Naive thymus-derived CD4-positive, alpha-beta T cell (primary cell): ENCODE data around the gene CTNNAL1. TPM values are rescaled to one million over a fixed set of nuclear protein-coding genes. Genes with fewer than 3 reads are reported as not detected.

Experiments
- ATAC-seq: fragments of 150-1000 bp; cut with Tn5 transposase; 2 replicates; pipeline ENCODE4 v1.10.0; 2021; ENCODE audit warnings: mild to moderate bottlenecking, moderate library complexity
- CTCF ChIA-PET: fragments of 350-600 bp; sonication (Branson Sonifier 250); formaldehyde crosslinking; loops from one replicate; lab custom pipeline; 2021; ENCODE audit warnings: antibody characterized with exemption; lab: Charles Lee
- POLR2A ChIA-PET: fragments of 350-600 bp; sonication (Branson Sonifier 250); formaldehyde crosslinking; loops from one replicate; lab custom pipeline; 2021; ENCODE audit warnings: antibody characterized with exemption, inconsistent platforms; lab: Charles Lee
- DNase-seq, 9 donors: peaks; one replicate each; pipeline versions ENCODE4 v3.0.0 to v3.0.0-alpha.2; 2020 to 2022; ENCODE audit warnings: mixed read lengths in 1 of 9
- H3K27ac ChIP-seq: one replicate; pipeline ENCODE4 v1.7.0; 2013; ENCODE audit warnings: mild to moderate bottlenecking, low read depth, low read length, moderate library complexity
- H3K27me3 ChIP-seq, 2 donors: one replicate each; pipeline ENCODE4 v1.7.0; 2013; ENCODE audit warnings: low read length in 2 of 2, mild to moderate bottlenecking in 2 of 2, moderate library complexity in 2 of 2; ENCODE audit not compliant: control insufficient read depth in 2 of 2, insufficient read depth in 2 of 2
- H3K36me3 ChIP-seq, 3 experiments: 1 replicate in 2 of 3; 2 replicates in 1 of 3; pipeline ENCODE4 v1.7.0; 2013; ENCODE audit warnings: low read length in 3 of 3, mild to moderate bottlenecking in 3 of 3, moderate library complexity in 1 of 3; ENCODE audit not compliant: insufficient read depth in 3 of 3, control insufficient read depth in 2 of 3
- H3K4me1 ChIP-seq, 2 donors: one replicate each; pipeline ENCODE4 v1.7.0; 2013; ENCODE audit warnings: low read length in 2 of 2, mild to moderate bottlenecking in 2 of 2, moderate library complexity in 1 of 2; ENCODE audit not compliant: control insufficient read depth in 2 of 2, insufficient read depth in 2 of 2
- H3K4me3 ChIP-seq: 2 replicates; pipeline ENCODE4 v1.7.0; 2013; ENCODE audit warnings: mild to moderate bottlenecking, low read length
- H3K9me3 ChIP-seq, 3 experiments: 1 replicate in 2 of 3; 2 replicates in 1 of 3; pipeline ENCODE4 v1.7.0; 2013; ENCODE audit warnings: low read length in 3 of 3; ENCODE audit not compliant: control insufficient read depth in 2 of 3
- H3K27ac Mint-ChIP-seq, 9 donors: one replicate each; pipeline ENCODE4 v1.8.0; 2020 to 2022; ENCODE audit warnings: mixed read lengths in 9 of 9, mild to moderate bottlenecking in 8 of 9, moderate library complexity in 5 of 9, inconsistent platforms in 2 of 9
- H3K27me3 Mint-ChIP-seq, 5 donors: one replicate each; pipeline ENCODE4 v1.8.0; 2021 to 2022; ENCODE audit warnings: mixed read lengths in 5 of 5, mild to moderate bottlenecking in 1 of 5
- H3K36me3 Mint-ChIP-seq, 5 donors: one replicate each; pipeline ENCODE4 v1.8.0; 2020 to 2022; ENCODE audit warnings: mixed read lengths in 5 of 5, mild to moderate bottlenecking in 3 of 5, inconsistent platforms in 1 of 5
- H3K4me1 Mint-ChIP-seq, 7 donors: one replicate each; pipeline ENCODE4 v1.8.0; 2020 to 2022; ENCODE audit warnings: mixed read lengths in 7 of 7, mild to moderate bottlenecking in 3 of 7, inconsistent platforms in 1 of 7
- H3K4me3 Mint-ChIP-seq, 10 donors: one replicate each; pipeline ENCODE4 v1.8.0; 2020 to 2022; ENCODE audit warnings: mild to moderate bottlenecking in 10 of 10, mixed read lengths in 10 of 10, moderate library complexity in 6 of 10, inconsistent platforms in 2 of 10
- H3K9me3 Mint-ChIP-seq, 11 donors: one replicate each; pipeline ENCODE4 v1.8.0; 2020 to 2022; ENCODE audit warnings: mixed read lengths in 11 of 11, mild to moderate bottlenecking in 4 of 11, inconsistent platforms in 1 of 11, moderate library complexity in 1 of 11
- intact Hi-C, 2 donors: fragments of 100-400 bp; cut with micrococcal nuclease; formaldehyde crosslinking; loops; one replicate each; pipeline ENCODE4 v1.15.1; 2023
- polyA plus RNA-seq, 2 donors: library from polyadenylated mRNA; unstranded; fragments of 300-500 nt; fragmentation: Illumina TruSeq; gene quantifications; one replicate each; pipeline ENCODE4 v1.2.3, GENCODE V29; 2021
- total RNA-seq, 6 experiments: library from RNA in 5 of 6; stranded (reverse) in 5 of 6; gene quantifications; 1 replicate in 5 of 6; 2 replicates in 1 of 6; pipeline ENCODE4 v1.2.3 and lab custom pipeline; 2021 to 2026

The CTNNAL1 gene
- total and polyA plus RNA-seq, 7 experiments from 2014 or later = 0.77 to 9.9 (median 1.1) TPM

DNA sequence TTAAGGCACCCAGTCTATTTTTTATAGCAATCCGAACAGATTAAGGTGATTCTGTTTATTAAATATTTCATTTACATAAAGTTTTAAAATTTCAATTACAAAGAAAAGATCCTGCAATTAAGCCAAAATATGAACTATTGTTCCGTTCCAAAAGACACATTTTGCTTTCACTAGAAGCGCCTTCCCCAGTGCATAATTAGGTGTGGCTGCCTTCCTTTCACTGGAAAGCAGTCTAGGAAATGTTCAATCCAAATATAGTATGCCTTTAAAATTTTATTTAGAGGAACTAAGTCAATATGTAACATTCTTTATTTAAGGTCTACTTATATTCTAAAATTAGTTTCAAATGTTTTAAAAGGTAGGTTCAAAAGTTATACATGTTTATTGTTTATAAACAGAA lies 7.6 kb downstream of the CTNNAL1 start:
- no peak for ATAC-seq
- Mint-ChIP-seq H3K4me1 (peaks cover 0 to 9% (median 6%) of the 10 kb centered on the region in 7 donors), H3K27me3 (peaks cover 4 to 10% (median 4%) of the 10 kb centered on the region in 5 donors), H3K4me3 (no peak overlapping the region), H3K36me3 (peaks cover 7 to 14% (median 11%) of the 10 kb centered on the region in 5 donors), H3K9me3 (peaks cover 0 to 21% (median 12%) of the 10 kb centered on the region in 11 donors), H3K27ac (no peak overlapping the region)
- Histone ChIP-seq H3K4me1 (no peaks in the 10 kb centered on the region), H3K36me3 (no peaks in the 10 kb centered on the region), H3K27ac (no peak overlapping the region), H3K4me3 (no peak overlapping the region), H3K27me3 (no peaks in the 10 kb centered on the region), H3K9me3 (peaks cover 0 to 6% (median 0%) of the 10 kb centered on the region in 3 experiments)
- DNase-seq = no peak
- intact Hi-C loops = no loop called here
- ChIA-PET POLR2A (interaction anchor here (1.7 kb wide), 1 partner anchor 9 kb away, joined by 4 read pairs; no protein-coding TSS in a partner anchor), CTCF (no interaction called here)

DNA sequence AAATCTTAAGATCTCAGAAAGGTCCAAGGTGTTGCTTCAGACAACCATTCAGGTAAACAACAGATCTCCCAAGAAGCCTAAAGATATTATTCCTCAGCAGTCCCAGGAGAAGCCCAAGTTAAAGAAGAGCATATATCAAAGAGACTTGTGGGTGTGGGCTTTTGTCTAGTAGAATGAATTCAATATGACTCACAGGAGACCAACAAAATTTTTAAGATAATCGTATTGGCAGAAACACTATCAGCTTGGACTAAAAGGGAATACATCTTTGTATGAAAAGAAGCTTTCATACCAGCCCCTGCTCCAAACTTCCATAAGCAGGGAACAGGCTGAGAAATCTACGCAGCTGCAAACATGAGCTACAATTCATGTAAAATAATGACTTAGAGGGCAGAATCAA lies 10.2 kb downstream of the CTNNAL1 start:
- Mint-ChIP-seq H3K36me3 (peaks cover 7 to 14% (median 11%) of the 10 kb centered on the region in 5 donors), H3K27me3 (peaks cover 0 to 5% (median 4%) of the 10 kb centered on the region in 5 donors), H3K4me3 (no peak overlapping the region), H3K27ac (no peak overlapping the region), H3K4me1 (peaks cover 0 to 13% (median 9%) of the 10 kb centered on the region in 7 donors), H3K9me3 (peaks cover 0 to 21% (median 12%) of the 10 kb centered on the region in 11 donors)
- POLR2A ChIA-PET = no interaction called here
- CTCF ChIA-PET = no interaction called here
- no peak overlapping the region for H3K4me3 ChIP-seq
- DNase-seq (no peak), ATAC-seq (no peak)
- H3K4me1 ChIP-seq = no peaks in the 10 kb centered on the region
- peaks cover 0 to 6% (median 0%) of the 10 kb centered on the region in 3 experiments for H3K9me3 ChIP-seq
- no peaks in the 10 kb centered on the region for H3K36me3 ChIP-seq
- intact Hi-C loops = no loop called here
- H3K27me3 ChIP-seq = no peaks in the 10 kb centered on the region
- no peak overlapping the region for H3K27ac ChIP-seq

DNA sequence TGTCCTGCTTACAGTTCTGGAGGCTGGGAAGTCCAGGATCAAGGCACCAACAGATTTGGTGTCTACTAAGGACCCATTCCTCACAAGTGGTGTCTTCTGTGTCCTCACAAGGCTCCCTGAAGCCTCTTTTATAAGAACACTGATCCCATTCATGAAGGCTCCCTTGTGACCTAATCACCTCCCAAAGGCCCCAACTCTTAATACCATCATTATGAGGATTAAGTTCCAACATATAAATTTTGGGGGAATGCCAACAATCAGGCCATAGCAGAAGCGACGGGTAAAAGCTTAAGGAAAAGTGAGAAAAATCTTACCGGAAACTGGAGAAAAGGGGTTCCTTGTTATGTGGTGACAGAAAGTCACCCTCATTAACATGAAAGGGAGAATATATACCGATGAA lies 11.2 kb downstream of the CTNNAL1 start:
- Mint-ChIP-seq H3K4me1 (peaks cover 0 to 13% (median 9%) of the 10 kb centered on the region in 7 donors), H3K4me3 (no peak overlapping the region), H3K27ac (no peak overlapping the region), H3K9me3 (peaks cover 0 to 21% (median 12%) of the 10 kb centered on the region in 11 donors), H3K36me3 (peaks cover 7 to 14% (median 11%) of the 10 kb centered on the region in 5 donors), H3K27me3 (peaks cover 0 to 5% (median 4%) of the 10 kb centered on the region in 5 donors)
- Histone ChIP-seq H3K27ac (no peak overlapping the region), H3K4me3 (no peak overlapping the region), H3K27me3 (no peaks in the 10 kb centered on the region), H3K9me3 (peaks cover 0 to 6% (median 0%) of the 10 kb centered on the region in 3 experiments), H3K36me3 (no peaks in the 10 kb centered on the region), H3K4me1 (no peaks in the 10 kb centered on the region)
- ChIA-PET CTCF (no interaction called here), POLR2A (no interaction called here)
- intact Hi-C loops = no loop called here
- ATAC-seq (no peak), DNase-seq (no peak)

DNA sequence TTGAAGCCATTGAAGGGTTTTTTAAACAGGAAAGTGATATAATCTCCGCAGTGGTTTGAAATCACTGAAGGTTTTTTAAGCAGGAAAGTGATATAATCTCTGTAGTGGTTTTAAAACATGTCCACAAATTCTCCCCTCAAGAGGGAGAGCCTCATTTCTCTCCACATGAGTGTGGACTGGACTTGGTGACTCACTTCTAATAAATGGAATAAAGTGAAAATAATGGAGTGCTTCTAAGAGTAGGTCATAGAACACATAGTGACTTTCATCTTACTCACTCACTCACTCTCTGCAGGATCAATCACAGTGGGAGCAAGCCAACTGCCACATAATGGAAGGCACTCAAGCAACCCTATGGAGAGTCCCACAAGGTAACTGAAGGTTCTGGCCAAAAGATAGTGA lies 12.0 kb downstream of the CTNNAL1 start:
- Histone ChIP-seq H3K27me3 (no peaks in the 10 kb centered on the region), H3K36me3 (no peaks in the 10 kb centered on the region), H3K4me3 (no peak overlapping the region), H3K9me3 (peaks cover 0 to 6% (median 0%) of the 10 kb centered on the region in 3 experiments), H3K4me1 (no peaks in the 10 kb centered on the region), H3K27ac (no peak overlapping the region)
- DNase-seq = no peak
- Mint-ChIP-seq H3K27ac (peak overlapping the region in 1 of 9 donors; percentile 22), H3K9me3 (peaks cover 0 to 21% (median 12%) of the 10 kb centered on the region in 11 donors), H3K27me3 (peaks cover 0 to 4% (median 2%) of the 10 kb centered on the region in 5 donors), H3K4me3 (peak overlapping the region in 1 of 10 donors; percentile 36), H3K36me3 (peaks cover 7 to 14% (median 11%) of the 10 kb centered on the region in 5 donors), H3K4me1 (peaks cover 0 to 13% (median 9%) of the 10 kb centered on the region in 7 donors)
- intact Hi-C loops = no loop called here
- ATAC-seq = no peak
- CTCF ChIA-PET = no interaction called here
- POLR2A ChIA-PET = no interaction called here

DNA sequence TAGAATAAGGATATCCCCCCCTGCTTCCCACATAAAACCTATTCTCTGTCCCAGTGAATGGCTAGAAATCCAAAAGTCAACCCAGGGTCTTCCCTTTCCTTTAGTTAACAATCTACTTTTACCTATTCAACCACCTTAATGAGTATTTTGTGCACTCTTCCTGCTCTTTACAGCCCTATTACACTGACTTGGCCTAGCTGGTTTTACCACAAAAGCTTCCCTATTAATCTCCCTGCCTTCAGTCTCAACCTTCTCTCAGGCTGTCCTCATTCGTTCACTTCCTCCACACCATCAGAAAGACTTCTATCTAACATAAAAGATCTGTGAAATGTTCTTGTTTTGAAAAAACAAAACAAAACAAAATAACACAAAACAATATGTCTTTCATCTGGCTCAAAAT lies 16.2 kb downstream of the CTNNAL1 start:
- ChIA-PET CTCF (no interaction called here), POLR2A (no interaction called here)
- Mint-ChIP-seq H3K27ac (peak overlapping the region in 1 of 9 donors; percentile 26), H3K27me3 (peaks cover 0 to 2% (median 0%) of the 10 kb centered on the region in 5 donors), H3K4me3 (no peak overlapping the region), H3K4me1 (peaks cover 5 to 20% (median 14%) of the 10 kb centered on the region in 7 donors), H3K36me3 (peaks cover 0 to 5% (median under 1%) of the 10 kb centered on the region in 5 donors), H3K9me3 (peaks cover 0 to 5% (median 0%) of the 10 kb centered on the region in 11 donors)
- Histone ChIP-seq H3K9me3 (no peaks in the 10 kb centered on the region), H3K27ac (no peak overlapping the region), H3K27me3 (no peaks in the 10 kb centered on the region), H3K4me3 (no peak overlapping the region), H3K4me1 (no peaks in the 10 kb centered on the region), H3K36me3 (no peaks in the 10 kb centered on the region)
- intact Hi-C loops = no loop called here
- DNase-seq (no peak), ATAC-seq (no peak)

DNA sequence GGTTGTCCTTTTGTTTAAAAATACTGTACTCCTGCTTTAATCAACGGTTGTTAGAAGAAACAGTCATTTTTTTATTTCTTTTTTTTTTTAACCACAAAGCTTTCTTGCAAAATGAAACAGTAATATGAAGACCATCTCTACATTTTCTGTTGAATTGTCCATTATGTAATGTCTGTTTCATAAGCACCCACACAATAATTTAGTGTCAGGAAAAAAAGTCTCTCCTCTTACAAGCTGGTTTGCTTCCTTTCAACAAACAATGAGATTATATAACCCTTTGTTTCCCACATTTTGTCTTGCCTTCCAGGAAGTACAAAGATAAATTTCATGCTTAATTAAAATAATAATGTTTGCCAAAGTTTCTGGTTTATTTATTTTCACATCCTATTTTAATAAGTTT lies 16.7 kb downstream of the CTNNAL1 start:
- Histone ChIP-seq H3K9me3 (no peaks in the 10 kb centered on the region), H3K36me3 (no peaks in the 10 kb centered on the region), H3K4me3 (no peak overlapping the region), H3K4me1 (no peaks in the 10 kb centered on the region), H3K27me3 (no peaks in the 10 kb centered on the region), H3K27ac (no peak overlapping the region)
- ChIA-PET CTCF (no interaction called here), POLR2A (no interaction called here)
- H3K36me3 Mint-ChIP-seq = peaks cover 0 to 5% (median 0%) of the 10 kb centered on the region in 5 donors
- DNase-seq (no peak), ATAC-seq (no peak)
- peaks cover 5 to 20% (median 14%) of the 10 kb centered on the region in 7 donors for H3K4me1 Mint-ChIP-seq
- peaks cover 0 to 2% (median 0%) of the 10 kb centered on the region in 11 donors for H3K9me3 Mint-ChIP-seq
- no peak overlapping the region for H3K27ac Mint-ChIP-seq
- no peaks in the 10 kb centered on the region for H3K27me3 Mint-ChIP-seq
- no peak overlapping the region for H3K4me3 Mint-ChIP-seq
- intact Hi-C loops = no loop called here

DNA sequence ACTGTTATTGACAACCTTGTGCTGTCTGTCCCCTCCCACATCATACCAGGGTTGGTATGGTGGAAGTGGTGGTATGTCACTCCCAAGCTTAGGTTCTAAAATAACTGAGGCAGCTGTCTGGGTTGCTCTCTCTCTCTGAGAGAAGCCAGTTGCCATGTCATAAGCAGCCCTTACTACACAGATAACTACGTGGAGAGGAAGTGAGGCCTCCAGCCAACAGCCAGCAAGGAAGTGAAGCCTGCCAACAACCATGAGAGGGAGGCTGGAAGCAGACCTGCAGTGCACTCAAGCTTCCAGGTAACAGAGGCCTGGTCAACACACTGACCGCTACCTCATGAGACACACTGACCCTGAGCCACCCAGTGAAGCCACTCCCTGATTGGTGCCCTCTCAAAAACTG lies 18.6 kb downstream of the CTNNAL1 start:
- intact Hi-C loops = no loop called here
- Mint-ChIP-seq H3K27ac (peak overlapping the region in 1 of 9 donors; percentile 26), H3K4me1 (peaks cover 0 to 9% (median 5%) of the 10 kb centered on the region in 7 donors), H3K9me3 (no peaks in the 10 kb centered on the region), H3K36me3 (peaks cover 0 to 9% (median 0%) of the 10 kb centered on the region in 5 donors), H3K27me3 (no peaks in the 10 kb centered on the region), H3K4me3 (no peak overlapping the region)
- DNase-seq = no peak
- POLR2A ChIA-PET = no interaction called here
- CTCF ChIA-PET = no interaction called here
- peak; percentile 67 for ATAC-seq
- no peak overlapping the region for H3K4me3 ChIP-seq
- H3K36me3 ChIP-seq = no peaks in the 10 kb centered on the region
- H3K4me1 ChIP-seq = no peaks in the 10 kb centered on the region
- no peaks in the 10 kb centered on the region for H3K9me3 ChIP-seq
- H3K27me3 ChIP-seq = no peaks in the 10 kb centered on the region
- H3K27ac ChIP-seq = no peak overlapping the region
